Thyroid gland (tissue), 4 donors: ENCODE measurements around the gene DMD. TPM values are rescaled to one million over a fixed set of nuclear protein-coding genes. Genes with fewer than 3 reads are reported as not detected.

ENCODE experiments used
- DNase-seq, 2 donors: peaks; one replicate each; pipeline ENCODE4 v3.0.0-alpha.2; 2019
- H3K27ac ChIP-seq, 3 donors: fragments of 200-600 bp; sonication (generic); 1 replicate in 2 of 3; 2 replicates in 1 of 3; pipeline ENCODE4 v1.5.1; 2016 to 2019; ENCODE audit warnings: mild to moderate bottlenecking in 1 of 3, moderate library complexity in 1 of 3
- H3K27me3 ChIP-seq: fragments of 200-600 bp; sonication (generic); one replicate; pipeline ENCODE4 v1.5.1; 2019
- H3K36me3 ChIP-seq, 2 donors: fragments of 200-600 bp; sonication (generic); one replicate each; pipeline ENCODE4 v1.5.1; 2016 to 2019
- H3K4me1 ChIP-seq, 2 donors: fragments of 200-600 bp; sonication (generic); one replicate each; pipeline ENCODE4 v1.5.1; 2017 to 2019
- H3K4me3 ChIP-seq, 3 donors: fragments of 200-600 bp; sonication (generic); replicated peaks in 1 of 3; 1 replicate in 2 of 3; 2 replicates in 1 of 3; pipeline ENCODE4 v1.5.1; 2016; ENCODE audit warnings: mild to moderate bottlenecking in 1 of 3
- H3K9me3 ChIP-seq: fragments of 200-600 bp; sonication (generic); one replicate; pipeline ENCODE4 v1.5.1; 2017
- CTCF ChIP-seq, 6 experiments: fragments of 200-600 bp in 3 of 6; fragments of 450-650 bp in 3 of 6; sonication (generic) in 3 of 6; IDR thresholded peaks; one replicate each; pipeline ENCODE4 v1.5.1; 2016 to 2019; ENCODE audit warnings: antibody characterized with exemption in 6 of 6, mild to moderate bottlenecking in 2 of 6, inconsistent platforms in 1 of 6, moderate library complexity in 1 of 6
- POLR2A ChIP-seq, 2 donors: fragments of 450-650 bp; IDR thresholded peaks; one replicate each; pipeline ENCODE4 v1.6.1; 2017; ENCODE audit warnings: antibody characterized with exemption in 2 of 2, mild to moderate bottlenecking in 2 of 2, moderate library complexity in 1 of 2
- WGBS, 2 donors: methylation state at CpG; one replicate each; pipeline ENCODE4 v1.1.5; 2017; 5-methylcytosine and 5-hydroxymethylcytosine counted together
- intact Hi-C: fragments of 100-400 bp; cut with DNase I; formaldehyde crosslinking; loops from one replicate; pipeline ENCODE4 v1.15.1; 2023
- total RNA-seq, 4 donors: library from RNA; depleted of rRNA; stranded (reverse); fragments of >200 nt; gene quantifications; one replicate each; pipeline ENCODE4 v1.2.3, GENCODE V29; 2016

Gene DMD
- 10 to 100 TPM; 16.5 to 24.0 (median 21.7) TPM for total RNA-seq

DNA sequence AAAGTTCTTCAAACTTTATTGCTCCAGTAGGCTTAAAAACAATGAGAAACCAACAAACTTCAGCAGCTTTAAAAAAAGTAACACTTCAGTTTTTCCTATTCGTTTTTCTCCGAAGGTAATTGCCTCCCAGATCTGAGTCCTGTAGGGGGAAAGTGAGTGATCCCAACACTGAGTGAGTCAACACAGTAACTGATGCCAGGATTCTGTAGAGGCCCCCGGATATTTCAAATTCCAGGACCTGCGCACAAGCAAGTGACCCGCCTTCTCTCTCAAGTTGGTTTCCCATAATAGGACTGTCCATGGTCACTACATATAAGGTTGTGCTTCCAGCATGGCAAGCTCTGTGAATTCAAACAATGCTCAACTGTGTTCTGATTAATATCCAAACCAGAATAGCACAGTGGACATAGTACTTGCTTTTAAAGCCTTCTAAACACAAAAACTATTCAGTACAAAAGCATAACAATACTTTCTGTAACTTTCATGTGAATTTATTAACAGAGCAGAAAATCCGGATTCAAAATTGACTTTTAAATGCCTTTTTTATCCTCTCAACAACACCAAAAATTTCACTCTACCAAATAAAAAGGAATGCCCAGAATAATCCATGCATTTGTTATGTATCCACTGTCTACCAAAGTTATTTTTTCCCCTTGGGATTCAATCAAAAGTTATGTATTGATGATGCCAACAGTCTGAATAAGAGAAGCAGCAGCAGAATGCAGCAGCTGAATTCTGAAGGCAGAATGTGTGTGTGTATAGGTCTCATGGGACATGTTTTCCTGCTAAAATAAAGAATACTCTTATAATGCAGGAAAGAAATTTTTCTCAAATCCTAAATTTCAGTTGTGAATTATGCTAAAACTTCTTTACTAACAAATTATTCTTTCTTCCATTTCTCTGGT is at the start of gene DMD:
DMD (minus strand) TSS at position 194 of the 905 bp plus-strand sequence. CDS start 237 bp downstream, outside the sequence.
- H3K4me3 ChIP-seq, result peak within 1 kb of the TSS in 1 of 3 donors; percentile 17
- 19 to 25% methylated on average over 4 to 6 of the region's 6 CpGs for WGBS, 2 donors
- peak in 1 of 2 donors; percentile 27 for TF ChIP-seq POLR2A (IDR thresholded peaks at IDR 0.05)
- peak in 1 of 6 experiments; percentile 10 for TF ChIP-seq CTCF (IDR thresholded peaks at IDR 0.05)
- no peaks in the 10 kb centered on the region for H3K36me3 ChIP-seq
- peak within 1 kb of the TSS in 1 of 3 donors; percentile 44 for H3K27ac ChIP-seq
- no peaks in the 10 kb centered on the region for H3K4me1 ChIP-seq
- no peaks in the 10 kb centered on the region for H3K9me3 ChIP-seq
- DNase-seq, result peak; percentile 24 to 35
- intact Hi-C loops, result no loop called here
- H3K27me3 ChIP-seq, result no peaks in the 10 kb centered on the region

DNA sequence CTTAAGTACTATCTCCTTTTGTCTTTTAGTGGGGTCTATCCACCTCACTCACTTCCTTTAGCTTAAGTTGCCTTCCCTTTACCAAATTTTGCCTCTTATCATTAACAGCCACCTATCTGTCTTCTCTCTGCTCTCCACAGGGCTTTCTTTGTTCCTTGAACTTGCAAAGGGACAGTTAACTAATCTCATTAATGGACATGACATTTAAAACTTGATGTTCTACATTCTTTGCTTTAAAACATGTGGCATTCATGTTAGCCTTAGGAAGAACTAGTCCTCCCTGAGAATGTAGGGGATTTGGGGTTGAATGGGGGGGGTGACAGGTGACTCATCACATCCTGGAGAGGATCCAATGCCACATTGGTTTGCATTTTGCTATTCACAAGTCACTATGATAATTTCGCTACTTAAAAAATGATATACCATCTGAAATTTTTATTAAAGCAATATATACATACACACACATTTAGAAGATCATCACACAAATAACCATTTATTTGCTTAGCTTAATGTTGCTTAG is 41.0 kb upstream of the DMD start:
- no peak overlapping the region for H3K4me3 ChIP-seq
- intact Hi-C loops, result no loop called here
- H3K4me1 ChIP-seq, result no peaks in the 10 kb centered on the region
- DNase-seq, result no peak
- H3K27ac ChIP-seq, result no peak overlapping the region
- H3K27me3 ChIP-seq, result no peaks in the 10 kb centered on the region
- H3K36me3 ChIP-seq, result no peaks in the 10 kb centered on the region
- TF ChIP-seq CTCF (IDR thresholded peaks at IDR 0.05) (no peak), POLR2A (IDR thresholded peaks at IDR 0.05) (no peak)
- 87 to 96% methylated on average over 1 of the region's 1 CpG for WGBS, 2 donors
- H3K9me3 ChIP-seq, result no peaks in the 10 kb centered on the region

DNA sequence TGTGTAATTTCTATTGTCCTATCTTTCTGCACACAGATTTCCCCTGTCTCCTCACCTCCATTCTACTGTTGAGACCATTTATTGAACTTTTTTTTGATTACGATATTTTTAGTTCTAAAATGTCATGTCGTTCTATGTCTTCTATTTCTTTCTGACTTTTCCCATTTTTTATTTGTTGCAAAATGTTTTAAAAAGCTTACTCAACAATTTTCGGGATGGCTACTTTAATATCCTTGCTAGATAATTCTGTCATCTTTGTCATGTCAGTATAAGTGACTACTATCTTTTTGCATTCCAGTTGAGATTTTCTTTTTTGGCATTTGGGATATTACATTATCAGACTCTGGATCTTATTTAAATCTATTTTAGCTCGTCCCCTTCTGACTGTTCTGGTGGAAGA is 7.5 kb upstream of the DMD start:
- Histone ChIP-seq H3K4me1 (no peaks in the 10 kb centered on the region), H3K27ac (no peak overlapping the region), H3K27me3 (no peaks in the 10 kb centered on the region), H3K36me3 (no peaks in the 10 kb centered on the region), H3K4me3 (no peak overlapping the region), H3K9me3 (no peaks in the 10 kb centered on the region)
- TF ChIP-seq POLR2A (IDR thresholded peaks at IDR 0.05) (no peak), CTCF (IDR thresholded peaks at IDR 0.05) (no peak)
- intact Hi-C loops, result no loop called here
- WGBS, 2 donors, result 87 to 93% methylated on average over 4 of the region's 4 CpGs
- no peak for DNase-seq

DNA sequence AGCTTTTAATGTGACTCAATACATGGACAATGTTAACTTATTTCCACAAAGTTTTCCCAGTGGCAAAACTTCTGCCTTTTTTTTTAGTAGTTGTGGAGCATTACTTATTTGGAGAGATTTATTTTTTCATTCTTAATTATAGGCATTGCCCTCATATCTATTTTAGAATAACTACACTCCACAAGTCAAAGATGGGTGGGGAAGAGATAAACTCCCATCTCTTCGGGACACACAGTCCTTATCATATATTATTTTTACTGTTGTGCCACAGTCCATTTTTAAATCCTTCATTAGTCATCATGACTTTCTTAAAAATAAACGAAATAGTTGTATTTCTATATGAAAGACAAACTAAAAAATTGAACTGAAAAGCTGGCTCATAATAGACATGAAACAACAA is 1.2 kb downstream of the DMD start:
- intact Hi-C loops, result no loop called here

More for the DNA sequence above, 1.2 kb downstream of the DMD start:
- H3K9me3 ChIP-seq, result no peaks in the 10 kb centered on the region
- H3K4me1 ChIP-seq, result no peaks in the 10 kb centered on the region
- no peaks in the 10 kb centered on the region for H3K27me3 ChIP-seq
- no peak for TF ChIP-seq CTCF (IDR thresholded peaks at IDR 0.05)
- no peak for TF ChIP-seq POLR2A (IDR thresholded peaks at IDR 0.05)
- no peak overlapping the region for H3K27ac ChIP-seq
- WGBS, 2 donors, result 54 to 58% methylated on average over 2 of the region's 2 CpGs
- no peak overlapping the region for H3K4me3 ChIP-seq
- no peaks in the 10 kb centered on the region for H3K36me3 ChIP-seq
- DNase-seq, result no peak
